Measurements from ENCODE around the gene PSMB1.

The PSMB1 gene

GRCh38 chr6:170583756-170584180 lies 30.7 kb upstream of the PSMB1 start:
- no peak for DNase-seq (ENCODE audit: low read depth)
- TF ChIP-seq, protein P1, sequence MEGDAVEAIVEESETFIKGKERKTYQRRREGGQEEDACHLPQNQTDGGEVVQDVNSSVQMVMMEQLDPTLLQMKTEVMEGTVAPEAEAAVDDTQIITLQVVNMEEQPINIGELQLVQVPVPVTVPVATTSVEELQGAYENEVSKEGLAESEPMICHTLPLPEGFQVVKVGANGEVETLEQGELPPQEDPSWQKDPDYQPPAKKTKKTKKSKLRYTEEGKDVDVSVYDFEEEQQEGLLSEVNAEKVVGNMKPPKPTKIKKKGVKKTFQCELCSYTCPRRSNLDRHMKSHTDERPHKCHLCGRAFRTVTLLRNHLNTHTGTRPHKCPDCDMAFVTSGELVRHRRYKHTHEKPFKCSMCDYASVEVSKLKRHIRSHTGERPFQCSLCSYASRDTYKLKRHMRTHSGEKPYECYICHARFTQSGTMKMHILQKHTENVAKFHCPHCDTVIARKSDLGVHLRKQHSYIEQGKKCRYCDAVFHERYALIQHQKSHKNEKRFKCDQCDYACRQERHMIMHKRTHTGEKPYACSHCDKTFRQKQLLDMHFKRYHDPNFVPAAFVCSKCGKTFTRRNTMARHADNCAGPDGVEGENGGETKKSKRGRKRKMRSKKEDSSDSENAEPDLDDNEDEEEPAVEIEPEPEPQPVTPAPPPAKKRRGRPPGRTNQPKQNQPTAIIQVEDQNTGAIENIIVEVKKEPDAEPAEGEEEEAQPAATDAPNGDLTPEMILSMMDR (IDR thresholded peaks at IDR 0.05; ENCODE audit: control insufficient read depth, insufficient read depth, low read depth, low read length, missing control alignments): peak; percentile 5
- peak overlapping the region; percentile 64 for H3K4me3 ChIP-seq (ENCODE audit: control insufficient read depth, low read depth, low read length)

GRCh38 chr6:170578909-170579308 lies 25.8 kb upstream of the PSMB1 start:
- DNase-seq (ENCODE audit: low read depth): no peak
- TF ChIP-seq, protein P1 (IDR thresholded peaks at IDR 0.05; ENCODE audit: control insufficient read depth, insufficient read depth, low read depth, low read length, missing control alignments): no peak
- H3K4me3 ChIP-seq (ENCODE audit: control insufficient read depth, low read depth, low read length): no peak overlapping the region

DNA sequence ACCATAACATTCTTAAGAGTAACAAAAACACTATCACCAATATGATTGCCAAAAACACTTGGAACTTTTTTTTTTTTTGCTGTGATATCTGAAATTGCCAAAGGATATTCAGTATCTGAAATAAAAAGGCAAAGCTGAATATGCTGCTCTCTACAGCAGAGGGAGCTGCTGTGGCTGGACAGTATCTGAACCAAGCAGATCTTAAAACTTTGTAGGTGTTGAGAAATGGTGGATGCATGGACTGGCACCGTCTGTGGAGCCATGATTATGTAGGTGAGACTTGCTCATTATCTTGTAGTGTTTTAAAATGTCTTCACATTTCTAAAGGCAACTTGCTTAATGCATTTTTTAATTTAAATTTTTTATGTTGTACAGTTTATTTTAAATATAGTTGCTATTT lies 22.1 kb upstream of the PSMB1 start:
- TF ChIP-seq, protein P1 (IDR thresholded peaks at IDR 0.05; ENCODE audit: control insufficient read depth, insufficient read depth, low read depth, low read length, missing control alignments): peak; percentile 19
- DNase-seq (ENCODE audit: low read depth): no peak

DNA sequence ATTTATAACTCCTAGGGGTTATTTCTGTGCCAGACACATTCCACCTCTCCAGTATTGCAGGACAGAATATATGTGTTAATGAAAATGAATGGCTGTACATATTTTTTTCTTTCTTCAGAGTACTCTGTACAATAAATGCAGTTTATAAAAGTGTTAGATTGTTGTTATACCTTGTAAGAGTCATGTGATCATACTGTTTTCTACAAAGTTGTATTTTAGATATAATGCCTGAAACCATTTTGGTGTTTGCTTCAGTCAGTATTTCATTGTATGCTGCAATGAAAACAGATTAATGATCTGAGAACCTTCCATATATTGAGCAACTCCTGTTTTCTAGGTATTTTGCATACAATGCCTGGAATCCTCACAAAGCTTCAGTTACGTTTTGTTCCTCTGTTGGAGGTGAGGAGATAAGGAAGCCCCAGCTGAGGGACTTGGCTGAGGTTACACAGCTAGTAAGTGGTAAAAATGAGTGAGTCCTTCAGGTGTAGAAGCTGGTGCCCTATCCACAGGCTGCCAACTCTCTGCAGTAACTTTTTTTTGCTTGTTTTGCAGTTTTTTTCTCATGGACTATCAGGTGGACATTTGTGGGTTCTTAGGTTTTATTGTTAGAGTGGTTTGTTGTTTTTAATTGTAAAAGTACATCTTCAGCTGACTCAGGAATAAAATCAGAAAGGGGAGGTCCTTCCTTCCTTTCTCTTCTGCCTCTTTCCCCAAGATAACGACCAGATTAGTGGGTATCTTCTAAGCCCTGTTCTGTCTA lies 19.8 kb upstream of the PSMB1 start:
- TF ChIP-seq, protein P1 (IDR thresholded peaks at IDR 0.05; ENCODE audit: control insufficient read depth, insufficient read depth, low read depth, low read length, missing control alignments): no peak
- DNase-seq (ENCODE audit: low read depth): no peak

More for the DNA sequence above, 22.1 kb upstream of the PSMB1 start:
- H3K4me3 ChIP-seq (ENCODE audit: control insufficient read depth, low read depth, low read length): no peak overlapping the region

GRCh38 chr6:170564936-170565530 lies 11.9 kb upstream of the PSMB1 start:
- no peak for DNase-seq (ENCODE audit: low read depth)
- H3K4me3 ChIP-seq (ENCODE audit: control insufficient read depth, low read depth, low read length): no peak overlapping the region
- TF ChIP-seq, protein P1 (IDR thresholded peaks at IDR 0.05; ENCODE audit: control insufficient read depth, insufficient read depth, low read depth, low read length, missing control alignments): no peak

More for the DNA sequence above, 19.8 kb upstream of the PSMB1 start:
- H3K4me3 ChIP-seq (ENCODE audit: control insufficient read depth, low read depth, low read length): no peak overlapping the region

GRCh38 chr6:170561555-170561954 lies 8.4 kb upstream of the PSMB1 start:
- no peak overlapping the region for H3K4me3 ChIP-seq (ENCODE audit: control insufficient read depth, low read depth, low read length)

More at GRCh38 chr6:170561555-170561954, 8.4 kb upstream of the PSMB1 start:
- TF ChIP-seq, protein P1 (IDR thresholded peaks at IDR 0.05; ENCODE audit: control insufficient read depth, insufficient read depth, low read depth, low read length, missing control alignments): no peak
- no peak for DNase-seq (ENCODE audit: low read depth)

Measured in AG09309 (cell line).